Measurements from ENCODE around the gene ELANE.

The ELANE gene

DNA sequence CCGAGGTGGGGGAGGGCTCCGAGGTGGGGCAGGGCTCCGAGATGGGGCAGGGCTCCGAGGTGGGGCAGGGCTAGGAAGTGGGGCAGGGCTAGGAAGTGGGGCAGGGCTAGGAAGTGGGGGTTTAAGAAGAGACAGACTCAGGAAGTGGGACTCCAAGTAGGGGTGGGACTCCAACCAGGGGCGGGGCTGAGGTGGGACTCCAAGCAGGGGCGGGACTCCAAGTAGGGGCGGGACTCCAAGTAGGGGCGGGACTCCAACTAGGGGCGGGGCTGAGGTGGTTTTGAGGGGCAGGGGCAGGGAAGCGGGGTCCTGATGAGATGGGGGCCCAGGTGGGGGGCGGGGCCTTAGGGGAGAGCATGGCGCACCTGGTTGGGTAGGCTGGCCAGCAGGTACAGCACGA is 21.0 kb downstream of the ELANE start:
- no peak for TF ChIP-seq CSDC2 (CRISPR knock-in tag; IDR thresholded peaks at IDR 0.05)
- no peak for TF ChIP-seq OSR1 (CRISPR knock-in tag; IDR thresholded peaks at IDR 0.05)
- TF ChIP-seq, protein P1, sequence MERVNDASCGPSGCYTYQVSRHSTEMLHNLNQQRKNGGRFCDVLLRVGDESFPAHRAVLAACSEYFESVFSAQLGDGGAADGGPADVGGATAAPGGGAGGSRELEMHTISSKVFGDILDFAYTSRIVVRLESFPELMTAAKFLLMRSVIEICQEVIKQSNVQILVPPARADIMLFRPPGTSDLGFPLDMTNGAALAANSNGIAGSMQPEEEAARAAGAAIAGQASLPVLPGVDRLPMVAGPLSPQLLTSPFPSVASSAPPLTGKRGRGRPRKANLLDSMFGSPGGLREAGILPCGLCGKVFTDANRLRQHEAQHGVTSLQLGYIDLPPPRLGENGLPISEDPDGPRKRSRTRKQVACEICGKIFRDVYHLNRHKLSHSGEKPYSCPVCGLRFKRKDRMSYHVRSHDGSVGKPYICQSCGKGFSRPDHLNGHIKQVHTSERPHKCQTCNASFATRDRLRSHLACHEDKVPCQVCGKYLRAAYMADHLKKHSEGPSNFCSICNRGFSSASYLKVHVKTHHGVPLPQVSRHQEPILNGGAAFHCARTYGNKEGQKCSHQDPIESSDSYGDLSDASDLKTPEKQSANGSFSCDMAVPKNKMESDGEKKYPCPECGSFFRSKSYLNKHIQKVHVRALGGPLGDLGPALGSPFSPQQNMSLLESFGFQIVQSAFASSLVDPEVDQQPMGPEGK (CRISPR knock-in tag; IDR thresholded peaks at IDR 0.05; ENCODE audit: borderline replicate concordance): no peak
- TF ChIP-seq ZC3H10 (CRISPR knock-in tag; IDR thresholded peaks at IDR 0.05): no peak
- TF ChIP-seq ZNF565 (CRISPR knock-in tag; conservative IDR thresholded peaks at IDR 0.05; ENCODE audit: low read depth): no peak
- TF ChIP-seq ARNTL (CRISPR knock-in tag; IDR thresholded peaks at IDR 0.05; ENCODE audit: borderline replicate concordance, low read depth): no peak
- no peak for TF ChIP-seq GLIS3 (CRISPR knock-in tag; IDR thresholded peaks at IDR 0.05)
- TF ChIP-seq, protein P2, sequence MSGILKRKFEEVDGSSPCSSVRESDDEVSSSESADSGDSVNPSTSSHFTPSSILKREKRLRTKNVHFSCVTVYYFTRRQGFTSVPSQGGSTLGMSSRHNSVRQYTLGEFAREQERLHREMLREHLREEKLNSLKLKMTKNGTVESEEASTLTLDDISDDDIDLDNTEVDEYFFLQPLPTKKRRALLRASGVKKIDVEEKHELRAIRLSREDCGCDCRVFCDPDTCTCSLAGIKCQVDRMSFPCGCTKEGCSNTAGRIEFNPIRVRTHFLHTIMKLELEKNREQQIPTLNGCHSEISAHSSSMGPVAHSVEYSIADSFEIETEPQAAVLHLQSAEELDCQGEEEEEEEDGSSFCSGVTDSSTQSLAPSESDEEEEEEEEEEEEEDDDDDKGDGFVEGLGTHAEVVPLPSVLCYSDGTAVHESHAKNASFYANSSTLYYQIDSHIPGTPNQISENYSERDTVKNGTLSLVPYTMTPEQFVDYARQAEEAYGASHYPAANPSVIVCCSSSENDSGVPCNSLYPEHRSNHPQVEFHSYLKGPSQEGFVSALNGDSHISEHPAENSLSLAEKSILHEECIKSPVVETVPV (CRISPR knock-in tag; IDR thresholded peaks at IDR 0.05): no peak
- TF ChIP-seq BACH2 (CRISPR knock-in tag; IDR thresholded peaks at IDR 0.05; ENCODE audit: borderline replicate concordance): no peak
- TF ChIP-seq, protein P3, sequence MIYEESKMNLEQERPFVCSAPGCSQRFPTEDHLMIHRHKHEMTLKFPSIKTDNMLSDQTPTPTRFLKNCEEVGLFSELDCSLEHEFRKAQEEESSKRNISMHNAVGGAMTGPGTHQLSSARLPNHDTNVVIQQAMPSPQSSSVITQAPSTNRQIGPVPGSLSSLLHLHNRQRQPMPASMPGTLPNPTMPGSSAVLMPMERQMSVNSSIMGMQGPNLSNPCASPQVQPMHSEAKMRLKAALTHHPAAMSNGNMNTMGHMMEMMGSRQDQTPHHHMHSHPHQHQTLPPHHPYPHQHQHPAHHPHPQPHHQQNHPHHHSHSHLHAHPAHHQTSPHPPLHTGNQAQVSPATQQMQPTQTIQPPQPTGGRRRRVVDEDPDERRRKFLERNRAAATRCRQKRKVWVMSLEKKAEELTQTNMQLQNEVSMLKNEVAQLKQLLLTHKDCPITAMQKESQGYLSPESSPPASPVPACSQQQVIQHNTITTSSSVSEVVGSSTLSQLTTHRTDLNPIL (CRISPR knock-in tag; IDR thresholded peaks at IDR 0.05; ENCODE audit: low read depth): no peak
- TF ChIP-seq TOX (CRISPR knock-in tag; IDR thresholded peaks at IDR 0.05; ENCODE audit: borderline replicate concordance): no peak
- ATAC-seq: peak; percentile 18; the same call in 1 of the 3 replicates

DNA sequence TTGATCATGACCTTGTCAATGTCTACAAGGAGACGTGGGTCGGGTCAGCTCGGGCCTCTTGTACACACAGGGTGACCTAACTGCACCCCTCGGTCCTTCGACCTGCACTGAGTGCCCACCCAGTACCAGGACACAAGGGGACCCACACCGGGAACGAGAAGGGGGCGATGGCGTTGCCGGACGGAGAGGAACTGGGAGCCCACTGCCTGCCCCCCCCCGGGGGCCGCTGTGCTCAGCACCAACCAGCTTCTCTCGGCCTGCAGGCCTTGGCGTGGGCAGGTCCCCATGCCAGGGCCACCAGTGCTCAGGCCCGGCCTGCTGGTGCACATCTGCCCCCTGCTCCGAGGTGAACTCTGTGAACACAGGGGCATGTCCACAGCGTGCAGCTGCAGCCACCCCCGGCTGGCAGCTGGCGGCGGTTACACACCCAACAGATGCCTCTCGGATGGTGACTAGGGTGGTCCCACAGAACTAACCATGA is 21.5 kb downstream of the ELANE start:
- no peak for ATAC-seq
- TF ChIP-seq ZNF565 (CRISPR knock-in tag; conservative IDR thresholded peaks at IDR 0.05; ENCODE audit: low read depth) (no peak), CSDC2 (CRISPR knock-in tag; IDR thresholded peaks at IDR 0.05) (no peak), GLIS3 (CRISPR knock-in tag; IDR thresholded peaks at IDR 0.05) (no peak), ESRRG (CRISPR knock-in tag; IDR thresholded peaks at IDR 0.05) (no peak), OSR1 (CRISPR knock-in tag; IDR thresholded peaks at IDR 0.05) (no peak), TCF4 (CRISPR knock-in tag; IDR thresholded peaks at IDR 0.05; ENCODE audit: borderline replicate concordance) (no peak), ZC3H10 (CRISPR knock-in tag; IDR thresholded peaks at IDR 0.05) (no peak), BACH2 (CRISPR knock-in tag; IDR thresholded peaks at IDR 0.05; ENCODE audit: borderline replicate concordance) (no peak), ZNF8 (CRISPR knock-in tag; IDR thresholded peaks at IDR 0.05) (no peak), ZFP3 (CRISPR knock-in tag; IDR thresholded peaks at IDR 0.05) (no peak), SNAI2 (CRISPR knock-in tag; IDR thresholded peaks at IDR 0.05) (no peak), ZFP30 (CRISPR knock-in tag; IDR thresholded peaks at IDR 0.05) (no peak), PPARA (CRISPR knock-in tag; IDR thresholded peaks at IDR 0.05; ENCODE audit: borderline replicate concordance) (no peak), ARNTL (CRISPR knock-in tag; IDR thresholded peaks at IDR 0.05; ENCODE audit: borderline replicate concordance, low read depth) (no peak)
- TF ChIP-seq, protein P2 (CRISPR knock-in tag; IDR thresholded peaks at IDR 0.05): no peak
- TF ChIP-seq, protein P4, sequence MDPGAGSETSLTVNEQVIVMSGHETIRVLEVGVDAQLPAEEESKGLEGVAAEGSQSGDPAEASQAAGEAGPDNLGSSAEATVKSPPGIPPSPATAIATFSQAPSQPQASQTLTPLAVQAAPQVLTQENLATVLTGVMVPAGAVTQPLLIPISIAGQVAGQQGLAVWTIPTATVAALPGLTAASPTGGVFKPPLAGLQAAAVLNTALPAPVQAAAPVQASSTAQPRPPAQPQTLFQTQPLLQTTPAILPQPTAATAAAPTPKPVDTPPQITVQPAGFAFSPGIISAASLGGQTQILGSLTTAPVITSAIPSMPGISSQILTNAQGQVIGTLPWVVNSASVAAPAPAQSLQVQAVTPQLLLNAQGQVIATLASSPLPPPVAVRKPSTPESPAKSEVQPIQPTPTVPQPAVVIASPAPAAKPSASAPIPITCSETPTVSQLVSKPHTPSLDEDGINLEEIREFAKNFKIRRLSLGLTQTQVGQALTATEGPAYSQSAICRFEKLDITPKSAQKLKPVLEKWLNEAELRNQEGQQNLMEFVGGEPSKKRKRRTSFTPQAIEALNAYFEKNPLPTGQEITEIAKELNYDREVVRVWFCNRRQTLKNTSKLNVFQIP (CRISPR knock-in tag; IDR thresholded peaks at IDR 0.05; ENCODE audit: borderline replicate concordance, low read depth): no peak
- TF ChIP-seq, protein P3 (CRISPR knock-in tag; IDR thresholded peaks at IDR 0.05; ENCODE audit: low read depth): no peak

DNA sequence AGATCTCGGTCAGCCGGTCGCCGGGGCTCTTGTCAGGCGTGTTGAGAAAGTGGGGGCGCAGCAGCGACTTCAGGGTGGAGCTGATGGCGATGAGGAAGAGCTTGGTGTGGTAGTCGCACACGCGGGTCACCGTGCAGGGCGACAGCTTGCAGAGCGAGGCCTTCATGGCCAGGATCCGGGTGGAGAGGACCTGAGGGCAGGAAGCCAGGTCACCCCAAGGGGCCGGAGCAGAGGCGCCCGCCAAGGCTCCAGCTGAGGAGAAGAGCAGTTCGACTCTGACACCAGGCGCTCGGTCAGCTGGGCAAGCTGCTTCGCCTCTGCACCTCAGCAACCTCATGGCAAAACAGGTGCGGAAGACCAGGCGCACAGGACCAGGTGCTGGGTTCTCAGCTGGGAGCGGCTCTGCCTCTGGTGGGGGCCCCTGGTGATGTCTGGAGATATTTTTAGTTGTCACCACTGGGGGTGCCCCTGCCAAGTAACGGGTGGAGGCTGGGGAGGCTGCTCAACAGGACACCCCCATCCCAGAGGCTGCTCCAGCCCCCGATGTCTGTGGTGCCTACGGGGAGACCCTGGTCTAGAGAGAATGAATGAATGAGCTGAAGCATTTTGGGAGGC is 23.3 kb downstream of the ELANE start:
- TF ChIP-seq ZFP30 (CRISPR knock-in tag; IDR thresholded peaks at IDR 0.05) (no peak), ISL1 (CRISPR knock-in tag; IDR thresholded peaks at IDR 0.05) (no peak)
- no peak for ATAC-seq

Data from SK-N-SH treated with all-trans-retinoic acid at 6 μM for 48 hours (cell line).